HG03575 (cell line): ENCODE results near the gene SLC25A21.
"Not testable (repeated sequence)": the region's sequence is repeated elsewhere in the genome, so short reads cannot be mapped to it uniquely, and the experiment has no call there.

Experiments used
- ATAC-seq: cut with Tn5 transposase; IDR thresholded peaks from one replicate; pipeline ENCODE4 v1.9.1; 2021; ENCODE audit not compliant: unreplicated experiment, insufficient number of reproducible peaks, low FRiP score; ENCODE audit errors: extremely low read depth

The SLC25A21 gene

GRCh38 chr14:36862237-36862636 is 310.2 kb downstream of the SLC25A21 start:
- not testable (repeated sequence) for ATAC-seq

- ATAC-seq, result no peak
These were observed 311.6 kb downstream of the SLC25A21 start for GRCh38 chr14:36860831-36861230.

GRCh38 chr14:36859119-36859518 is 313.3 kb downstream of the SLC25A21 start:
- no peak for ATAC-seq

- ATAC-seq, result no peak
These were observed 314.5 kb downstream of the SLC25A21 start for GRCh38 chr14:36857842-36858445.

- ATAC-seq, result no peak
These were observed 315.3 kb downstream of the SLC25A21 start for GRCh38 chr14:36857136-36857535.

- no peak for ATAC-seq
These were observed 316.1 kb downstream of the SLC25A21 start for GRCh38 chr14:36856095-36856878.

- ATAC-seq, result no peak
These were observed 317.0 kb downstream of the SLC25A21 start for GRCh38 chr14:36855396-36855795.

- no peak for ATAC-seq
These were observed 319.3 kb downstream of the SLC25A21 start for GRCh38 chr14:36852981-36853691.

- no peak for ATAC-seq
These were observed 324.2 kb downstream of the SLC25A21 start for GRCh38 chr14:36848213-36848612.

GRCh38 chr14:36847366-36847765 is 325.0 kb downstream of the SLC25A21 start:
- no peak for ATAC-seq

- no peak for ATAC-seq
These were observed 326.9 kb downstream of the SLC25A21 start for GRCh38 chr14:36845356-36846012.

GRCh38 chr14:36844443-36845195 is 327.8 kb downstream of the SLC25A21 start:
- no peak for ATAC-seq

- ATAC-seq, result no peak
These were observed 329.0 kb downstream of the SLC25A21 start for GRCh38 chr14:36843410-36843809.

- ATAC-seq, result no peak
These were observed 337.3 kb downstream of the SLC25A21 start for GRCh38 chr14:36835128-36835527.

GRCh38 chr14:36834293-36834692 is 338.1 kb downstream of the SLC25A21 start:
- ATAC-seq, result no peak

GRCh38 chr14:36829547-36829946 is 342.9 kb downstream of the SLC25A21 start:
- ATAC-seq, result no peak

- no peak for ATAC-seq
These were observed 344.5 kb downstream of the SLC25A21 start for GRCh38 chr14:36827861-36828260.

GRCh38 chr14:36826614-36827013 is 345.8 kb downstream of the SLC25A21 start:
- no peak for ATAC-seq

GRCh38 chr14:36824854-36825253 is 347.6 kb downstream of the SLC25A21 start:
- no peak for ATAC-seq
